Effector memory CD4-positive, alpha-beta T cell (primary cell): ENCODE measurements around the gene PLCL1.

ENCODE experiments used
- DNase-seq, 3 donors: peaks; one replicate each; pipeline ENCODE4 v3.0.0-alpha.2; 2020
- H3K27ac ChIP-seq: 2 replicates; pipeline ENCODE4 v1.7.0; 2013; ENCODE audit warnings: mild to moderate bottlenecking, low read length, moderate library complexity; ENCODE audit not compliant: insufficient read depth, poor library complexity, severe bottlenecking
- H3K27me3 ChIP-seq: replicated peaks from 2 replicates; pipeline ENCODE4 v1.7.0; 2013; ENCODE audit warnings: mild to moderate bottlenecking, low read length; ENCODE audit not compliant: insufficient read depth, control insufficient read depth, poor library complexity, severe bottlenecking
- H3K36me3 ChIP-seq: 2 replicates; pipeline ENCODE4 v1.7.0; 2013; ENCODE audit warnings: mild to moderate bottlenecking, low read length, moderate library complexity; ENCODE audit not compliant: control insufficient read depth, insufficient read depth
- H3K4me1 ChIP-seq: 2 replicates; pipeline ENCODE4 v1.7.0; 2013; ENCODE audit warnings: low read length, mild to moderate bottlenecking; ENCODE audit not compliant: control insufficient read depth, insufficient read depth, poor library complexity, severe bottlenecking
- H3K4me3 ChIP-seq: 2 replicates; pipeline ENCODE4 v1.7.0; 2013; ENCODE audit warnings: low read length, low read depth, mild to moderate bottlenecking; ENCODE audit not compliant: insufficient read depth, poor library complexity, severe bottlenecking
- H3K9me3 ChIP-seq: 2 replicates; pipeline ENCODE4 v1.7.0; 2013; ENCODE audit warnings: mild to moderate bottlenecking, low read length, moderate library complexity; ENCODE audit not compliant: control insufficient read depth

PLCL1 gene

GRCh38 chr2:197931661-197932312 lies 127.4 kb downstream of the PLCL1 start:
- H3K27me3 ChIP-seq = no peaks in the 10 kb centered on the region
- H3K4me1 ChIP-seq = peaks cover 5% of the 10 kb centered on the region
- no peak for DNase-seq
- no peak overlapping the region for H3K4me3 ChIP-seq
- no peak overlapping the region for H3K27ac ChIP-seq
- H3K36me3 ChIP-seq = no peaks in the 10 kb centered on the region
- no peaks in the 10 kb centered on the region for H3K9me3 ChIP-seq

- H3K27ac ChIP-seq = no peak overlapping the region
- H3K4me3 ChIP-seq = no peak overlapping the region
- peaks cover 5% of the 10 kb centered on the region for H3K4me1 ChIP-seq
- no peaks in the 10 kb centered on the region for H3K9me3 ChIP-seq
- H3K36me3 ChIP-seq = no peaks in the 10 kb centered on the region
- H3K27me3 ChIP-seq = no peaks in the 10 kb centered on the region
- no peak for DNase-seq
These were observed 128.0 kb downstream of the PLCL1 start for GRCh38 chr2:197932374-197932773.

DNA sequence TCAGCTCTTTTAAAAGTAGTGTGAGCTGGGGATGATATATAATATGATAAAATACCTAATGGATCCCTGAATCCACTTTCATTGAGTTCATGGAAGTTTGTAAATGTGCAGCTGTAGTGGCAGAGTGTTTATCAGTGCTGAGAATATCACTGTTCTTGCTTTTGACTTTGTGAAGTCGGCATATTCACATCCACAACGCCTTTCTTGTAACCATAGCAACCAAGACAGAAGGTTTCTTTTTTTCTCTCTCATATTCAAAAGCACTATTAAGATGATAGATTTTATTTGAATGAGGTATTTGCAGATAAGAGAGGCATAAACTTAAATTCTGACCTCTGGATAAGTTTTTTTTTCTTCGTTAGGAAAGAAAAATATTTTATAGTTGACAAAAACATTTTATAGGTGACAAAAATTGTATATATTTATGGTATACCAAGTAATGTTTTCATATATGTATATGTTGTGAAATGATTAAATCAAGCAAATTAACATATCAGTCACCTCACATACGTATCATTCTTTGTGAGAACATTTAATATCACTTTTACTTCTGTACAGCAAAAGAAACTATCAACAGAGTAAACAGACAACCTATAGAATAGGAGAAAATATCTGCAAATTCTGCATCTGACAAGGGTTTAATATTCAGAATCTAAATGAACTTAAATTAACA lies 130.0 kb downstream of the PLCL1 start:
- H3K4me1 ChIP-seq = peaks cover 5% of the 10 kb centered on the region
- no peaks in the 10 kb centered on the region for H3K9me3 ChIP-seq
- H3K4me3 ChIP-seq = peak overlapping the region; percentile 33
- peak overlapping the region; percentile 27 for H3K27ac ChIP-seq
- DNase-seq = no peak
- H3K36me3 ChIP-seq = no peaks in the 10 kb centered on the region
- no peaks in the 10 kb centered on the region for H3K27me3 ChIP-seq

DNA sequence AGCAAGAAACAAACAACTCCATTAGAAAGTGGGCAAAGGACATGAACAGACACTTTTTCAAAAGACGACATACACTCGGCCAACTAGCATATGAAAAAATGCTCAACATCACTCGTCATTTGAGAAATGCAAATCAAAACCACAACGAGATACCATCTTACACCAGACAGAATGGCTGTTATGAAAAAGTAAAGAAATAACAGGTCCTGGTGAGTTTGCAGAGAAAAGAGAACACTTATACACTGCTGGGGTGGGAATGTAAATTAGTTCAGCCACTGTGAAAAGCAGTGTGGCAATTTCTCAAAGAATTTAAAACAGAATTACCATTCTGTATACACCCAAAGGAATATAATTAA lies 130.5 kb downstream of the PLCL1 start:
- H3K4me3 ChIP-seq = peak overlapping the region; percentile 33
- no peak for DNase-seq
- no peaks in the 10 kb centered on the region for H3K36me3 ChIP-seq
- no peaks in the 10 kb centered on the region for H3K9me3 ChIP-seq
- H3K27ac ChIP-seq = peak overlapping the region; percentile 27
- no peaks in the 10 kb centered on the region for H3K27me3 ChIP-seq
- H3K4me1 ChIP-seq = peaks cover 5% of the 10 kb centered on the region

- H3K4me3 ChIP-seq = no peak overlapping the region
These were observed 133.4 kb downstream of the PLCL1 start for GRCh38 chr2:197937814-197938213.

DNA sequence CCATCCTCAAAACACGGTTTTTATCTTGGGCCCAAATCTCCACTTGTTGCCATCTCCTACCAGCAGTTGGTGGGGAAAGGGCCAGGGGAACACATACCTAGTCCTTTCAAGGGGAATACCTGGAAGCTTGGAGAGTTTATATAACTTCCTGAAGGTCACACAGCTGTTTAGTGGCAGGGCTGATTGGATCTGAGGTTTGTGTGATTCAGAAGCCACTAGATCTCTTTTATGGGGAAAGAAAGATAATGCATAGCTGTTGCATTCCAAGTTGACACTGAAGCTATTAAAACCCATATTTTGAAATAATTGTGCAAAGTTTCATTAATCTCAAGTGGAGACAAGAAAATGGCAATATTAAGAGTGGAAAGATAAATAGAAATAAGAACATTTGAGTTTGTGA lies 134.2 kb downstream of the PLCL1 start:
- Histone ChIP-seq H3K4me3 (no peak overlapping the region), H3K4me1 (peaks cover 5% of the 10 kb centered on the region), H3K36me3 (no peaks in the 10 kb centered on the region), H3K27ac (no peak overlapping the region), H3K9me3 (no peaks in the 10 kb centered on the region), H3K27me3 (no peaks in the 10 kb centered on the region)
- no peak for DNase-seq

More at GRCh38 chr2:197937814-197938213, 133.4 kb downstream of the PLCL1 start:
- DNase-seq = no peak
- no peak overlapping the region for H3K27ac ChIP-seq
- H3K4me1 ChIP-seq = peaks cover 5% of the 10 kb centered on the region
- no peaks in the 10 kb centered on the region for H3K36me3 ChIP-seq
- no peaks in the 10 kb centered on the region for H3K9me3 ChIP-seq
- H3K27me3 ChIP-seq = no peaks in the 10 kb centered on the region

GRCh38 chr2:197939787-197940186 lies 135.4 kb downstream of the PLCL1 start:
- H3K27me3 ChIP-seq = no peaks in the 10 kb centered on the region
- no peak for DNase-seq
- H3K4me1 ChIP-seq = no peaks in the 10 kb centered on the region
- no peak overlapping the region for H3K4me3 ChIP-seq
- H3K36me3 ChIP-seq = no peaks in the 10 kb centered on the region
- H3K9me3 ChIP-seq = no peaks in the 10 kb centered on the region
- no peak overlapping the region for H3K27ac ChIP-seq

DNA sequence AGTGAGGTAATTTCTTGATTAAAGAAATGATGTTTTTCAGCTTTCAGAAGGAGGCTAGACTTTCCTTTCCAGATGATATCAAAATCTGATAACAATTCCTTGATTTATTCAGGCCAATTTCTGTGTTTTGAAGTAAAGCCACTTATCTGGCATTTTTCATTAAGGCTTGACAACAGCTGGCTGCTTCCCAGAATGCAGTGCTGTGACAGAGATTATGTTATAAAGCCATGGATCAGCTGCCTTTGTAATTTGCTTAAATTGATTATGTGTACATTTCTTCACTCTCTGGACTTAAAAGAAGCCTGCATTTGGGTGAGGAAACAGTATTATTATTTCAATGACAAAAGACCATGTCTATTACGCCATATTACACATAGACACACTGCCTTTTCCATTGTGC lies 136.0 kb downstream of the PLCL1 start:
- Histone ChIP-seq H3K36me3 (no peaks in the 10 kb centered on the region), H3K27me3 (no peaks in the 10 kb centered on the region), H3K4me1 (no peaks in the 10 kb centered on the region), H3K27ac (no peak overlapping the region), H3K9me3 (no peaks in the 10 kb centered on the region), H3K4me3 (no peak overlapping the region)
- no peak for DNase-seq

GRCh38 chr2:197941715-197942114 lies 137.3 kb downstream of the PLCL1 start:
- DNase-seq = no peak
- H3K27me3 ChIP-seq = no peaks in the 10 kb centered on the region
- H3K4me3 ChIP-seq = no peak overlapping the region

GRCh38 chr2:197943731-197944130 lies 139.3 kb downstream of the PLCL1 start:
- Histone ChIP-seq H3K9me3 (no peaks in the 10 kb centered on the region), H3K4me3 (no peak overlapping the region), H3K27me3 (no peaks in the 10 kb centered on the region), H3K36me3 (no peaks in the 10 kb centered on the region), H3K27ac (no peak overlapping the region), H3K4me1 (no peaks in the 10 kb centered on the region)
- DNase-seq = no peak

More at GRCh38 chr2:197941715-197942114, 137.3 kb downstream of the PLCL1 start:
- Histone ChIP-seq H3K9me3 (no peaks in the 10 kb centered on the region), H3K36me3 (no peaks in the 10 kb centered on the region), H3K27ac (no peak overlapping the region), H3K4me1 (no peaks in the 10 kb centered on the region)
